HG02884 (cell line): ENCODE results near the gene ZNF181.

Experiments
- ATAC-seq: cut with Tn5 transposase; IDR thresholded peaks from one replicate; pipeline ENCODE4 v1.9.1; 2021; ENCODE audit warnings: mild to moderate bottlenecking, moderate library complexity; ENCODE audit not compliant: unreplicated experiment

Gene ZNF181

GRCh38 chr19:34757441-34757840 is 23.4 kb downstream of the ZNF181 start:
- no peak for ATAC-seq

- no peak for ATAC-seq
Measured at GRCh38 chr19:34759218-34759917, 25.3 kb downstream of the ZNF181 start.

GRCh38 chr19:34766386-34766785 is 32.3 kb downstream of the ZNF181 start:
- no peak for ATAC-seq

GRCh38 chr19:34767951-34768350 is 33.9 kb downstream of the ZNF181 start:
- ATAC-seq = no peak

DNA sequence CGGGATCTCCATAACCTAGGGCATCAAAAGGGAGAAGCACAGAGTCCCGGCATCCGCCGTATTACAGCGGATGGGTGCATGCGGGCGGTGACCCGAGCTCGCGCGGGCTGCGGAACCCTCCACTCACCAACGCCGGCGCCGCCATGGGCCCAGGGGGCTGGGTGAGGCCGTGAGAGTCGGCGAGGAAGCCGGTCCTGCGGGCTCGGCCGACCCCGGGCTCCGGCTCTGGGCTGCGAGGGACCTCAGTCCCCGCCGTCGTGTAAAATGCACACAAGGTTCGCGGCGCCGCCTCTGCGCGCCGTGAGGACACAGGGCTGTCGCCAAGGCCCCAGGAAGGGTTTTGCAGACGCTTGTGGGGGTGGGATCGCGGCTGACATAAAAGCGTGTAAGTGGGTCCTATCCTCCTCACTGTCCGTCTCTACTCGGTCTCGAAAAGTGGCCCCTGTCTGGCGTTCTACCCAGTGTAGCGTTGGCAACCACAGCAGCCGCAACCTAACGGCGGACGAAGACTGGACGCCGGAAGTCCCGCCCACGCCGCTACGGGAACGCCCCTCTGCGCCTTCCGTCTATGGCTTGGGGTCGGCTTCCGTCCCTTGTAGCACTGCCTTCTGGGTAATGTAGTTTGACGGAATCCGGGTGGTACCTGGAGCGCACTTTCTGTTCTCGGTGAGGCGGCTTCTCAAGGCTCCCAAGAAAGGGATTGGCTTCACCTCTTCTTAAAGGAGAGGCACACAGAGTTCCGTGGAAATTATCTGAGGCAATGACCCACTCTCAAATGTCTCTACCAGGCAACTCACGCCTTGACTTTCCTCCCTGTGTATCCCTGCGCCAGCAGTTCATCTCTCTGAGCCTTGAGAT is 38.9 kb downstream of the ZNF181 start, which contains the start of gene ZNF599:
TSS of gene ZNF599 (minus strand) at position 519 of the 858 bp plus-strand sequence. CDS start at position 145, 374 bp downstream.
- peak; percentile 95 for ATAC-seq

DNA sequence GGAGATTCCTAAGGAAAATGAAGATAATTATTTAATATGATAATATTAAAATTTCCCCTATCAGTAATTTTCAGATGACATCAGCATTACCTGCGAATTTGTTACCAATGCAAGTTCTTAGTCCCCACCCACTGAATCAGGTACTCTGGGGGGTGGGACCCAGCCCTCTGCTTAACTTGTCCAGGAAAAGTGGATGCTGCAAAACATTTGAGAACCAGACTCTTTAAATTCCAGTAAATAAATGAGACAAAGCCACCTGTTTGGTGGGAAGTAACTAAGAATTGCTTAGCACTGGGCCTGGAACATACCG is 39.5 kb downstream of the ZNF181 start:
- no peak for ATAC-seq

GRCh38 chr19:34774857-34775256 is 40.8 kb downstream of the ZNF181 start:
- ATAC-seq = no peak

DNA sequence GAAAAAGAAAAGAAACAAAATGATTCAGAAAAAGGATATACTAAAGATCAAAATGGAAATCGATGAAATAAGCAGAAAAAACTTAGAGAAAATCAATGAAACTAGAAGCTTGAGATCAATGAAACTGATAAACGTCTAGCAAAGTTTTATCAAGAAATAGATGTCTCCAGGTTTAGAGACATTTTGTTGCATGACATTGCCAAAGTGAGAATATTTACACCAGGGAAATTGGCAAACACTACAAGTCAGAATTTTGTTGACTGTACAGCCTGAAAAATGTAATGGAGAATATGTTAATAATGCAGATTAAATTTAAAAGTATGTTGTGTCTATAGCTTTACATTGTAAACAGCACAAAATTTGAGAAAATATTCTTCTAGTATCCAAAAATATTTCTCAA is 44.3 kb downstream of the ZNF181 start:
- ATAC-seq = no peak

DNA sequence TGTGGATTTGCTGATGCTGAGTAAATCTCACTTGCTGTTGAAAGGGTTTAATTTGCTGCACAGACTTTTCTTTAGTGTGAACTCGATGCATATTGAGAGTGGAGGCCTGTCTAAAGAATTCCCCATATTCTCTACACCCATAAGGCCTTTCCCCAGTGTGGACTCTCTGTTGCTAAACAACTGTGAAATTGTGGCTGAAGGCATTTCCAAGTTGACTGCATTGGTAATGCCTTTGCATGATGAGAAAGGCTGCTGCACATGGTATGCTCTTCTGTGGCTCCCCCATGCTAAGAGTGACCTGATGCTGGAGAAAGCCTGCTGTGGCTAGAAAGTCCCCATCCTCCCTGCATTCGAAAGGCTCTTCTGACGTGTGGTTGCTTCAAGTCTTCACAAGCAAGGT is 45.6 kb downstream of the ZNF181 start:
- no peak for ATAC-seq

GRCh38 chr19:34786236-34786635 is 52.2 kb downstream of the ZNF181 start:
- ATAC-seq = no peak

- no peak for ATAC-seq
Measured at GRCh38 chr19:34787059-34787824, 53.2 kb downstream of the ZNF181 start.

GRCh38 chr19:34788074-34788473 is 54.0 kb downstream of the ZNF181 start:
- ATAC-seq = no peak

DNA sequence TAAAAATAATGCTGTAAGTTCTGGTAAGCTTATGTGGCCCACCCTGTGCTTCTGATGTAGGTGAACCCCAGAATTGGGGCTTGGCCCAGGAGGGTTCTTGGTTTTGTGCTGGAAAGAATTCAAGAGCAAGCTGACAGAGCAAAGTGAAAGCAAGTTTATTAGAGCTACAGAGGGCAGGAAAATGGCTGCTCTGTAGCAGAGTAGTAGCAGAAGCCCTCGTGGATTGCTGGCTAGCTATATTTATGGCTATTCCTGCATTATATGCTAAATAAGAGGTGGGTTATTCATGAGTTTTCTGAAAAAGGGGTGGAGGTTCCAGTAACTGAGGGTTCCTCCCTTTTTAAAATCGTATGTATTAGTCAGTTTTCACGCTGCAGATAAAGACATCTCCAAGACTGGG is 59.5 kb downstream of the ZNF181 start:
- ATAC-seq = no peak

DNA sequence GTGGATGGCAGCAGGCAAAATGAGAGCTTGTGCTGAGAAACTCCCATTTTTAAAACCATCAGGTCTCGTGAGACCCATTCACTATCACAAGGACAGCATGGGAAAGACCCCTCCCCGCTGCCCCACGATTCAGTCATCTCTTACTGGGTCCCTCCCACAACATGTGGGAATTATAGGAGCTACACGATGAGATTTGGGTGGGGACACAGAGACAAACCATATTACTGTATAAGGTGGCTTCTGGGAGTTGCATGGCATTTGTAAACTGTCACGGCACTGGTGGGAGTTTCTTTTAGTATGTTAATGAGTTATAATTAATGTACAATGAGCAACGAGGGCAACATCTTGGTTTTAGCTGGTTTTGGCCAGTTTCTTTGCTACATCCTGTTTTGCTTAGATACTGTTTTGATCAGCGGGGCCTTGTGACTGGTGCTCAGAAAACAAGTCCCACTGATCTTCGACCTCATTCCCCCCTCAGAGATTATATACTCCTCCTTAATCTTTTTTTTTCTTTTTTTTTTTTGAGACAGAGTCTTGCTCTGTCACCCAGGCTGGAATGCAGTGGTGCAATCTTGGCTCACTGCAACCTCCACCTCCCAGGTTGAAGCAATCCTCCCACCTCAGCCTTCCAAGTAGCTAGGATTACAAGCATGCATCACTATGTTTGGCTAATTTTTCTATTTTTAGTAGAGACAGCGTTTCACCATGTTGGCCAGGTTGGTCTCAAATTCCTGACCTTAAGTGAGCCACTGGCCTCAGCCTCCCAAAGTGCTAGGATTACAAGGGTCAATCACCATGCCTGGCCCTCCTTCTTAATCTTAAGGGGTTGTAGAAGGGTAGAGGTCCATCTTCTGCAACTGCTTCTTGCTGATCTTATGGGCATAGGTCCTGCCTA is 60.3 kb downstream of the ZNF181 start:
- no peak for ATAC-seq
